Lower leg skin (tissue), 3 donors: ENCODE measurements around the gene GPBAR1.

Experiments
- POLR2A ChIP-seq, 2 donors: fragments of 450-650 bp; IDR thresholded peaks; one replicate each; pipeline ENCODE4 v1.6.1; 2016 to 2017; ENCODE audit warnings: antibody characterized with exemption in 2 of 2, mild to moderate bottlenecking in 1 of 2, moderate library complexity in 1 of 2
- TF ChIP-seq, protein P1 (sequence below), 3 donors: fragments of 450-650 bp; IDR thresholded peaks; one replicate each; pipeline ENCODE4 v1.5.1; 2016; ENCODE audit warnings: antibody characterized with exemption in 3 of 3, mild to moderate bottlenecking in 3 of 3, moderate library complexity in 2 of 3

DNA sequence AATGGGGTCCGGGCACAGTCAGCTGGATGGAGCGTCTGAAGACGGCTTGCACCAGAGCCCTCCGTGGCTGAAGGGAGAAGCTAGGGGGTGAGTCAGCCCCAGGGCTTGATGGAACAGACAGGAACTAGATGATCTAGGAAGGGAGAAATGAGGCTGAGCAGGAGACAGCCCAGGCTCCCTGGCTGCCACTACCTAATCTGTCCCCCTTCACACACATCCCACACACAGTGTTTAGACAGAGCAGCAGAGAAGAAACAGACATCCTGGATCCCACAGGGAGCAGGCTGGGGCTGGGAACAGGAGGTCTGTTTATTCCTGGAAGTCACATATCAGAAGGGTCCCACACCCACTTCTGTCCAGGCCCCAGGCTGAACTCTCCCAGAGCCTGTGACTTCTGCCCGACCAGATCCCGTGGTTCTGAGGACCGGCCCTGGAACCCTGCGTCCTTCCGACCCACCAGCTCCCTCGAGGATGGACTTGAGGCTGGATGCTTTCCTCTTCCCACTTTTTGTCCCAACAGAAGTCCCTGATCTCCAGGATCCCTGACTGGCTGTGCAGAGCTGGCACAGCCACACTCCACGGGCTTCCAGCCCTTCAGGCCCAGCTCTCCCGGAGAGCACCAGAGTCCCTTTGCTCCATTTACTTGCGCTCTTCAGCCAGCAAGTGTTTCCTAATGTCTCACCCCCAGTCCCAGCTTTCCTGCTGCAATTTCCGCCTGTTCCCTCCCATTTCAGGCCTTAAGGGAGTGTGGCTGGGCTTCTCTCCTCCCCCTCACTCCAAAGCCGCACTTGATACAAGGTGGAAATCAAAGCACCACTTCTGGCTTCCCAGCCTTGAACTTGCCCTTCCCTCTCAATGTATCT lies 1.5 kb upstream of the GPBAR1 start:
- TF ChIP-seq, protein P1, sequence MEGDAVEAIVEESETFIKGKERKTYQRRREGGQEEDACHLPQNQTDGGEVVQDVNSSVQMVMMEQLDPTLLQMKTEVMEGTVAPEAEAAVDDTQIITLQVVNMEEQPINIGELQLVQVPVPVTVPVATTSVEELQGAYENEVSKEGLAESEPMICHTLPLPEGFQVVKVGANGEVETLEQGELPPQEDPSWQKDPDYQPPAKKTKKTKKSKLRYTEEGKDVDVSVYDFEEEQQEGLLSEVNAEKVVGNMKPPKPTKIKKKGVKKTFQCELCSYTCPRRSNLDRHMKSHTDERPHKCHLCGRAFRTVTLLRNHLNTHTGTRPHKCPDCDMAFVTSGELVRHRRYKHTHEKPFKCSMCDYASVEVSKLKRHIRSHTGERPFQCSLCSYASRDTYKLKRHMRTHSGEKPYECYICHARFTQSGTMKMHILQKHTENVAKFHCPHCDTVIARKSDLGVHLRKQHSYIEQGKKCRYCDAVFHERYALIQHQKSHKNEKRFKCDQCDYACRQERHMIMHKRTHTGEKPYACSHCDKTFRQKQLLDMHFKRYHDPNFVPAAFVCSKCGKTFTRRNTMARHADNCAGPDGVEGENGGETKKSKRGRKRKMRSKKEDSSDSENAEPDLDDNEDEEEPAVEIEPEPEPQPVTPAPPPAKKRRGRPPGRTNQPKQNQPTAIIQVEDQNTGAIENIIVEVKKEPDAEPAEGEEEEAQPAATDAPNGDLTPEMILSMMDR (IDR thresholded peaks at IDR 0.05) = no peak
- no peak for TF ChIP-seq POLR2A (IDR thresholded peaks at IDR 0.05)
